Measurements from ENCODE around the gene NKAIN4.

DNA sequence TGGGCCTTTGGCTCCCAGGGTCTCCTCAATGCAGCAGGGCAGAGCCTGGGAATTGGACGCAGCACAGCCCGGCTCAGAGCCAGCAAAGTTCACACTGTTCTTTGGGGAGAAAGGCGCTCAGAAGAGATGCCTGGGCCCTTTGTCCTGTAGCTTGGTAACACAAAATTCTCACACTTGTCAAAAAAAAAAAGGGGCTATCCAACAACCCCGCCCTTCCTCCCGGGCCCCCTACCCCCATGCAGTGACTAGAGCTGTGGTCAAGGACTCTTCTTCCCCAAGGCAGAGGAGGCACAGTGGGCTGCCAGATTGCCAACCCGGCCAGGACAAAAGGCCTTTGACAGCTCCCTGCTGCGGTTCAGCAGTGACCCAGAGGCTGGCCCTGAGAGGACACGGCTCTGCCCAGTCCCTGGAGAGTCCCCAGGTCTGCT is 2.0 kb downstream of the NKAIN4 start:
- TF ChIP-seq, protein P1, sequence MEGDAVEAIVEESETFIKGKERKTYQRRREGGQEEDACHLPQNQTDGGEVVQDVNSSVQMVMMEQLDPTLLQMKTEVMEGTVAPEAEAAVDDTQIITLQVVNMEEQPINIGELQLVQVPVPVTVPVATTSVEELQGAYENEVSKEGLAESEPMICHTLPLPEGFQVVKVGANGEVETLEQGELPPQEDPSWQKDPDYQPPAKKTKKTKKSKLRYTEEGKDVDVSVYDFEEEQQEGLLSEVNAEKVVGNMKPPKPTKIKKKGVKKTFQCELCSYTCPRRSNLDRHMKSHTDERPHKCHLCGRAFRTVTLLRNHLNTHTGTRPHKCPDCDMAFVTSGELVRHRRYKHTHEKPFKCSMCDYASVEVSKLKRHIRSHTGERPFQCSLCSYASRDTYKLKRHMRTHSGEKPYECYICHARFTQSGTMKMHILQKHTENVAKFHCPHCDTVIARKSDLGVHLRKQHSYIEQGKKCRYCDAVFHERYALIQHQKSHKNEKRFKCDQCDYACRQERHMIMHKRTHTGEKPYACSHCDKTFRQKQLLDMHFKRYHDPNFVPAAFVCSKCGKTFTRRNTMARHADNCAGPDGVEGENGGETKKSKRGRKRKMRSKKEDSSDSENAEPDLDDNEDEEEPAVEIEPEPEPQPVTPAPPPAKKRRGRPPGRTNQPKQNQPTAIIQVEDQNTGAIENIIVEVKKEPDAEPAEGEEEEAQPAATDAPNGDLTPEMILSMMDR (IDR thresholded peaks at IDR 0.05; ENCODE audit: poor library complexity) = no peak
- TF ChIP-seq EZH2 (IDR thresholded peaks at IDR 0.05; ENCODE audit: borderline replicate concordance) = no peak
